GM12872 (cell line): ENCODE results near the gene PMP22.

ENCODE experiments used
- TF ChIP-seq, protein P1 (sequence below): IDR thresholded peaks from 3 replicates; pipeline ENCODE4 v1.5.1; 2011; ENCODE audit warnings: low read depth, mild to moderate bottlenecking, low read length, moderate library complexity; ENCODE audit not compliant: insufficient read depth

The PMP22 gene

DNA sequence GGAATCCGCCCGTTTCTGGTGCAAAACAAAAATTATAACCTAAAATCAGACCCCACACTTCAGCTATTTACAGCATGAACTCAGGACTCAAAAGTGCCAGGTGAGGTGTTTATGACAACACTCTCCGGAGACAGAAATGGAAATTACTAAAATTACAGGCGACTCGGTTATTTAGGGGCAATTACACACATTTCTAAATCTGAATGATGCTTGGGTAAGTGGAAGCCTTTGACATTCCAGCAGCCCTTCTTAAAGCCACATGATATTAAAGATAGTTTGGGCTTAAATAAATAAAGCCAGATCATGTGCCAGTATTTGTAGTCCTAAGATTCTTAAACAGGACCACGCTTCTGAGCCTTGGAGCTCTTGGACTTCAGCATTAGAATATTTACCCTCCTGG lies 36.7 kb upstream of the PMP22 start:
- TF ChIP-seq, protein P1, sequence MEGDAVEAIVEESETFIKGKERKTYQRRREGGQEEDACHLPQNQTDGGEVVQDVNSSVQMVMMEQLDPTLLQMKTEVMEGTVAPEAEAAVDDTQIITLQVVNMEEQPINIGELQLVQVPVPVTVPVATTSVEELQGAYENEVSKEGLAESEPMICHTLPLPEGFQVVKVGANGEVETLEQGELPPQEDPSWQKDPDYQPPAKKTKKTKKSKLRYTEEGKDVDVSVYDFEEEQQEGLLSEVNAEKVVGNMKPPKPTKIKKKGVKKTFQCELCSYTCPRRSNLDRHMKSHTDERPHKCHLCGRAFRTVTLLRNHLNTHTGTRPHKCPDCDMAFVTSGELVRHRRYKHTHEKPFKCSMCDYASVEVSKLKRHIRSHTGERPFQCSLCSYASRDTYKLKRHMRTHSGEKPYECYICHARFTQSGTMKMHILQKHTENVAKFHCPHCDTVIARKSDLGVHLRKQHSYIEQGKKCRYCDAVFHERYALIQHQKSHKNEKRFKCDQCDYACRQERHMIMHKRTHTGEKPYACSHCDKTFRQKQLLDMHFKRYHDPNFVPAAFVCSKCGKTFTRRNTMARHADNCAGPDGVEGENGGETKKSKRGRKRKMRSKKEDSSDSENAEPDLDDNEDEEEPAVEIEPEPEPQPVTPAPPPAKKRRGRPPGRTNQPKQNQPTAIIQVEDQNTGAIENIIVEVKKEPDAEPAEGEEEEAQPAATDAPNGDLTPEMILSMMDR = no peak

DNA sequence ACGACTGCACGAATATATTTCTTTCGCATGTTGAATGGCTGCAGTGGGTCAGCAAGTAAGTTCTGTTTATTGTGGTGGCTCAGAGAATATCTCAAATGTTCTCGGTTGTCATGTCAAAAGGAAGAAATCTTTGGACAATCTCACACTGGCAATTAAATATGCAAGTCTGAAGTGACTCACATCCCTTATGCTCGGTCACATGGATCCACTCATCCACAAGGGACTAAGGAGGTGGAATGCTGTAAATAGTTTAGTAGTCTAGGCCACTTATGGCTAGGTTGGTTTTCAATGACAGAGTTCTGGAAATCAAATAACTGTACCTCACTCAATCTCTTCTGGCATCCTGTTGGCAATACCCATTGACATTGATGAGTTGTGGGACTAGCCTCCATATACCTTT lies 33.0 kb upstream of the PMP22 start:
- TF ChIP-seq, protein P1 = no peak

DNA sequence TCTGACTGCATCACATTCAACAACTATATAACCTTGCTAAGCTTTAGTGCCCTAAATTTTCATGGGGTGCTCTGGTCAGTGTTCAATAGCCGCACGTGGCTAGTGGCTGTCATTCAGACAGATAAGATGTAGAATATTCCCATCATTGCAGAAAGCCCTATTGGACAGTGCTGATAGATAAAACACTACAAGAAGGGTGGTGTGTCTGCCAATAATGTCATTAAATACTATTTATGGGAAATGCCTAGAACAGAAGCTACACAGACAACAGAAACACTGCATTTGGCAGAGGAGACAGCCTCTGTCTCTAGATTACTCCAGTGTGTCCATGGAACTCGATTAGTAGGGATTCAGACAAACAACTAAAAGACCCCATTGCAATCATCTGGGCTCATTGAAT lies 28.4 kb upstream of the PMP22 start:
- TF ChIP-seq, protein P1 = no peak

DNA sequence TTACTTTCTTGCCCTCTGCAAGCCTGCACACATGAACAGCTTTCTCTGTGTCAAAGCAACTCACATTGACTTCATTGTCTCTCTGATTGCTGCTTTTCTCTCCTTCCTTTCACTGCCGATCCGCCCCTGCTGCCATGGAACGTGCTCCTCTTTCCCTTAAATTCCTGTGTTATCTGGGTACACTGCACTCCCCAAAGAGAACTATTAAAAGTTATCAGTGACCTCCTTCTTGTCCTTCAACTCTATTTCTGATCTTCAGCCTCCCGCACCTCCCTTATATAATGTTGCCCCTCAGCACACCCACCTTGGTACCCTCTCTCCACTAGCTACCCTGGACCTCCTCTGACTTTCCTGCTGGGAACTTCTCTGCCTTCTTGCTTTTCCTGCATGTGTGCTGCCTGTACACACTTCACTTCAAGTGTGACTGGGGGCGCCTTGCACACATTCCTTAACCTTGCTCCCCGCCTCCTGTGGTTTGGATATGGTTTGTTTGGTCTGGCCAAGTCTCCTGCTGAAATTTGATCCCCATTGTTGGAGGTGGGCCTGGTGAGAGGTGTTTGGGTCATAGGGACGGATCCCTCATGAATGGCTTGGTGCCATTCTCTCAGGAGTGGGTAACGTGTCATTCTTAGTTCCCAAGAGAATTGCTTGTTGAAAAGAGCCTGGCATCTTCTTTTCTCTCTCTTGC lies 26.7 kb upstream of the PMP22 start:
- TF ChIP-seq, protein P1 = no peak

DNA sequence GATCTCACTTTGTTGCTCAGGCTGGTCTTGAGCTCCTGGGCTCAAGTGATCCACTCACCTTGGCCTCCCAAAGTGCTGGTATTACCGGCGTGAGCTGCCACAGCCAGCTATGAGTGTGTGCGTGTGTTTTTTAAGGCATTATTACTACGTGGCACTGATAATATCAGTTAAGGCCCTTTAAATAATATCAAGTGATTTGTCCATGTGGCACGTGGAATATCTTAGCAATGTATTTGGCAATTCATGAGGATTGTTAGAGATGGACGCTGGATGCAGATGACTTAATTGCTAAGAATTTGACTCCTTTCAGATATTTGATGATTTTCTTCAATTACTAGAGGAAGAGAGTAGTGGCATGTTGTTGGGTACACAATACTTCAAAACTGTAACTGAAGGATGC lies 25.5 kb upstream of the PMP22 start:
- TF ChIP-seq, protein P1 = no peak

DNA sequence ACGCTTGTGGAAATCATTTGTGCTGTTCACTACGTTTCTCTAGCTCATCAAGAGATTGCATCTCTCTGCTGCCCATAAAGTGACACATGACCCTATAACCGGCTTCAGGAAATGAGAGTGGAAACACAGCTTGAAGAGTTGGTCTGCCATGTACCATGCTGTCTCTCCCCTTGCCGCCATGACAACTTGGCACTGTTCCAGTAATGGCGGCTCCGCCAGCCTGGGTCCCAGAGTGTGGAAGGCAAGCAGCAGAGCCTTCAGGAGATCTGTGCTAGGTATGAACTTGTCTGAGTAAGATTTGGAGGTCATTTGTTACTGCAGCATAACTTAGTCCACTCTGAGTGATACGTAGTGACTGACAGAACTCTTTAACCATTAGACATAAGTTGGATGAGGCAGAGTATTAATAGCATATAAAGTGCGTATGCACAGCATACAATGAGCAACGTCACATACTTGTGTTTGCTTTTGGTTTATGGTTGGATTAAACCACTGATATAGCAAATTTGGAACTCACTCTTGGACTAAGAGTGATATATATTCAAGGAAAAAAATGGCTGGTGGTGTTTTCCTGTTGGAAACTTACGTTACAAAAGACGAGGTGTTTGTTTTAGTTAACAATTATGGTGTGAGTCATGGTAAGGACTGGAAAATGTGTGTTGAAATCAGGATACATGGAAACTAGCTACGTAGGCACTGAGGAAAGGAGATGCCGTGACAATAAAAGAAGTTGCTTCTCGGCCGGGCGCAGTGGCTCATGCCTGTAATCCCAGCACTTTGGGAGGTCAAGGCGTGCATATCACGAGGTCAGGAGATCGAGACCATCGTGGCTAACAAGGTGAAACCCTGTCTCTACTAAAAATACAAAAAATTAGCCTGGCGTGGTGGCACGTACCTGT lies 24.4 kb upstream of the PMP22 start:
- TF ChIP-seq, protein P1 = no peak

DNA sequence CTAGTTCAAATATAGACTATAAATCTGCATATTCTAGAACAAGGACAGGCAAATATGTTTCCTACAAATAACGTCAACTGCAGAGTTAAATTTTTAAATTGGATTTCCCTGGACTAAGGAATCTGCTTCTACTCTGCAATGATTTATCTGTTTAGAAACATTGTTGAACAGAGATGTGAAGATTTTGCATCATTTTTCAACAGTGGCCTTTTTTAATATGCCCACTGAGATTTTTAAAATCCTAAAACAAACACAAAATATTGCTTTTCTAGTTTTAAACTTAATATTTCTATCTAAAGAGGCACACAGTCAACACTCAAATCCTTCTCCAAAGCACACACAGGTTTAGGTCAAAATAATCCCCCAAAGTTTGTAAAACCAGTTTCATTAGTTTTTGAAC lies 23.7 kb upstream of the PMP22 start:
- TF ChIP-seq, protein P1 = no peak
